ENCODE results near the gene ARHGAP6.

Gene ARHGAP6

GRCh38 chrX:11304829-11305228 is 360.9 kb downstream of the ARHGAP6 start:
- Histone ChIP-seq H3K36me3 (ENCODE audit: low read depth) (no peaks in the 10 kb centered on the region), H3K9me3 (ENCODE audit: severe bottlenecking) (no peaks in the 10 kb centered on the region)

GRCh38 chrX:11298600-11298999 is 367.1 kb downstream of the ARHGAP6 start:
- Histone ChIP-seq H3K4me1 (ENCODE audit: insufficient read depth, poor library complexity, severe bottlenecking) (no peaks in the 10 kb centered on the region), H3K27me3 (ENCODE audit: insufficient read depth, poor library complexity, severe bottlenecking) (no peaks in the 10 kb centered on the region), H3K4me3 (ENCODE audit: severe bottlenecking) (no peak overlapping the region), H3K36me3 (ENCODE audit: low read depth) (no peaks in the 10 kb centered on the region), H3K9me3 (ENCODE audit: severe bottlenecking) (no peaks in the 10 kb centered on the region), H3K27ac (ENCODE audit: poor library complexity, severe bottlenecking) (no peak overlapping the region)
- TF ChIP-seq CTCF (IDR thresholded peaks at IDR 0.05; ENCODE audit: poor library complexity, severe bottlenecking), result no peak
- ATAC-seq (ENCODE audit: low read depth) (no peak), DNase-seq (ENCODE audit: low spot score) (no peak)

More at GRCh38 chrX:11304829-11305228, 360.9 kb downstream of the ARHGAP6 start:
- Histone ChIP-seq H3K4me1 (ENCODE audit: insufficient read depth, poor library complexity, severe bottlenecking) (no peaks in the 10 kb centered on the region), H3K4me3 (ENCODE audit: severe bottlenecking) (no peak overlapping the region), H3K27ac (ENCODE audit: poor library complexity, severe bottlenecking) (no peak overlapping the region), H3K27me3 (ENCODE audit: insufficient read depth, poor library complexity, severe bottlenecking) (no peaks in the 10 kb centered on the region)
- no peak for DNase-seq (ENCODE audit: low spot score)
- no peak for ATAC-seq (ENCODE audit: low read depth)
- TF ChIP-seq CTCF (IDR thresholded peaks at IDR 0.05; ENCODE audit: poor library complexity, severe bottlenecking), result no peak

GRCh38 chrX:11296051-11296450 is 369.7 kb downstream of the ARHGAP6 start:
- no peak for TF ChIP-seq CTCF (IDR thresholded peaks at IDR 0.05; ENCODE audit: poor library complexity, severe bottlenecking)
- H3K9me3 ChIP-seq (ENCODE audit: severe bottlenecking), result no peaks in the 10 kb centered on the region
- H3K4me1 ChIP-seq (ENCODE audit: insufficient read depth, poor library complexity, severe bottlenecking), result no peaks in the 10 kb centered on the region
- ATAC-seq (ENCODE audit: low read depth), result no peak
- H3K27ac ChIP-seq (ENCODE audit: poor library complexity, severe bottlenecking), result no peak overlapping the region
- no peak for DNase-seq (ENCODE audit: low spot score)
- no peak overlapping the region for H3K4me3 ChIP-seq (ENCODE audit: severe bottlenecking)
- no peaks in the 10 kb centered on the region for H3K36me3 ChIP-seq (ENCODE audit: low read depth)
- H3K27me3 ChIP-seq (ENCODE audit: insufficient read depth, poor library complexity, severe bottlenecking), result no peaks in the 10 kb centered on the region

- Histone ChIP-seq H3K27ac (ENCODE audit: poor library complexity, severe bottlenecking) (no peak within 1 kb of the TSS), H3K27me3 (ENCODE audit: insufficient read depth, poor library complexity, severe bottlenecking) (no peaks in the 10 kb centered on the region), H3K36me3 (ENCODE audit: low read depth) (no peaks in the 10 kb centered on the region), H3K4me3 (ENCODE audit: severe bottlenecking) (no peak within 1 kb of the TSS), H3K4me1 (ENCODE audit: insufficient read depth, poor library complexity, severe bottlenecking) (no peaks in the 10 kb centered on the region), H3K9me3 (ENCODE audit: severe bottlenecking) (no peaks in the 10 kb centered on the region)
- DNase-seq (ENCODE audit: low spot score), result no peak
- no peak for TF ChIP-seq CTCF (IDR thresholded peaks at IDR 0.05; ENCODE audit: poor library complexity, severe bottlenecking)
- no peak for ATAC-seq (ENCODE audit: low read depth)
These were observed 372.6 kb downstream of the ARHGAP6 start, which contains the start of gene AMELX for GRCh38 chrX:11293113-11293512. TSS of gene AMELX (plus strand) at chrX:11293413. CDS start at chrX:11294789, 1,376 bp downstream.

- Histone ChIP-seq H3K27ac (ENCODE audit: poor library complexity, severe bottlenecking) (no peak overlapping the region), H3K4me1 (ENCODE audit: insufficient read depth, poor library complexity, severe bottlenecking) (no peaks in the 10 kb centered on the region), H3K9me3 (ENCODE audit: severe bottlenecking) (no peaks in the 10 kb centered on the region), H3K36me3 (ENCODE audit: low read depth) (no peaks in the 10 kb centered on the region), H3K4me3 (ENCODE audit: severe bottlenecking) (no peak overlapping the region), H3K27me3 (ENCODE audit: insufficient read depth, poor library complexity, severe bottlenecking) (no peaks in the 10 kb centered on the region)
- TF ChIP-seq CTCF (IDR thresholded peaks at IDR 0.05; ENCODE audit: poor library complexity, severe bottlenecking), result no peak
- ATAC-seq (ENCODE audit: low read depth) (no peak), DNase-seq (ENCODE audit: low spot score) (no peak)
These were observed 375.2 kb downstream of the ARHGAP6 start for GRCh38 chrX:11290416-11291102.
